Glutamatergic neuron (in vitro differentiated cells): ENCODE results near the gene RTCB. TPM values are rescaled to one million over a fixed set of nuclear protein-coding genes. Genes with fewer than 3 reads are reported as not detected.
A peak's percentile ranks its signal among the peaks of the same experiment; 100 is the strongest.

Experiments
- DNase-seq: peaks from one replicate; pipeline ENCODE4 v3.0.0; 2022
- H3K27ac Mint-ChIP-seq: one replicate; pipeline ENCODE4 v1.8.0; 2020; ENCODE audit warnings: mild to moderate bottlenecking, mixed read lengths, inconsistent platforms; ENCODE audit not compliant: unreplicated experiment
- H3K27me3 Mint-ChIP-seq: one replicate; pipeline ENCODE4 v1.8.0; 2020; ENCODE audit warnings: mild to moderate bottlenecking, moderate library complexity, mixed read lengths, inconsistent platforms; ENCODE audit not compliant: unreplicated experiment
- H3K36me3 Mint-ChIP-seq: one replicate; pipeline ENCODE4 v1.8.0; 2020; ENCODE audit warnings: mild to moderate bottlenecking, mixed read lengths, inconsistent platforms; ENCODE audit not compliant: unreplicated experiment
- H3K4me1 Mint-ChIP-seq: one replicate; pipeline ENCODE4 v1.8.0; 2020; ENCODE audit warnings: mild to moderate bottlenecking, low read depth, mixed read lengths, inconsistent platforms; ENCODE audit not compliant: unreplicated experiment
- H3K4me3 Mint-ChIP-seq: one replicate; pipeline ENCODE4 v1.8.0; 2020; ENCODE audit warnings: mild to moderate bottlenecking, mixed read lengths, inconsistent platforms; ENCODE audit not compliant: unreplicated experiment
- H3K9me3 Mint-ChIP-seq: one replicate; pipeline ENCODE4 v1.8.0; 2020; ENCODE audit warnings: mild to moderate bottlenecking, moderate library complexity, mixed read lengths, inconsistent platforms; ENCODE audit not compliant: unreplicated experiment
- total RNA-seq: library from RNA; stranded (reverse); fragmentation: NEBNext Ultra II Directional; extraction: Animal tissue kit (Norgen Biotek cat#: 25700); gene quantifications from one replicate; pipeline ENCODE4 v1.2.1, GENCODE V29; 2021; ENCODE audit not compliant: unreplicated experiment
- TF ChIP-seq, protein P1 (sequence below): fragments of 200-600 bp; sonication (generic); IDR thresholded peaks from one replicate; pipeline ENCODE4 v1.5.0; 2021; ENCODE audit not compliant: partially characterized antibody, unreplicated experiment

Gene RTCB
- total RNA-seq, 1 donor from 2014 or later: 87.6 TPM

DNA sequence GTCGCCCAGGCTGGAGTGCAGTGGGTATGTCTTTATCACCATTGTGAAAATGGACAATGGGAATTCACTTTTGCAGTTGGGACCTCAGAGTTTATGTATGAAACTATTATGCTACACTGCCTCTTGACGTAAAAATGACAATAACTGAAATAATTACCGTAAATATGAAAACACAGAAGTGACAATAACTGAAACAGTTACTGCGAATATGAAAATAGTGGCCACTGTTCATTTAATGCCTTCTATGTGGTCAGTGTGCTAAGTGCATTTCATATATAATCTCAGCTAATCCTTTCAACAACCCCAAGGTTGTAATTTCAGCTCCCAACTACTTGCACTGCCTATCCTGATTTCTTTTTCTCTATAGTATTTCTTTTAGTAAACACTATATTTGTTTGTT is 5.9 kb upstream of the RTCB start:
- no peak overlapping the region for H3K27ac Mint-ChIP-seq
- H3K36me3 Mint-ChIP-seq: no peaks in the 10 kb centered on the region
- TF ChIP-seq, protein P1, sequence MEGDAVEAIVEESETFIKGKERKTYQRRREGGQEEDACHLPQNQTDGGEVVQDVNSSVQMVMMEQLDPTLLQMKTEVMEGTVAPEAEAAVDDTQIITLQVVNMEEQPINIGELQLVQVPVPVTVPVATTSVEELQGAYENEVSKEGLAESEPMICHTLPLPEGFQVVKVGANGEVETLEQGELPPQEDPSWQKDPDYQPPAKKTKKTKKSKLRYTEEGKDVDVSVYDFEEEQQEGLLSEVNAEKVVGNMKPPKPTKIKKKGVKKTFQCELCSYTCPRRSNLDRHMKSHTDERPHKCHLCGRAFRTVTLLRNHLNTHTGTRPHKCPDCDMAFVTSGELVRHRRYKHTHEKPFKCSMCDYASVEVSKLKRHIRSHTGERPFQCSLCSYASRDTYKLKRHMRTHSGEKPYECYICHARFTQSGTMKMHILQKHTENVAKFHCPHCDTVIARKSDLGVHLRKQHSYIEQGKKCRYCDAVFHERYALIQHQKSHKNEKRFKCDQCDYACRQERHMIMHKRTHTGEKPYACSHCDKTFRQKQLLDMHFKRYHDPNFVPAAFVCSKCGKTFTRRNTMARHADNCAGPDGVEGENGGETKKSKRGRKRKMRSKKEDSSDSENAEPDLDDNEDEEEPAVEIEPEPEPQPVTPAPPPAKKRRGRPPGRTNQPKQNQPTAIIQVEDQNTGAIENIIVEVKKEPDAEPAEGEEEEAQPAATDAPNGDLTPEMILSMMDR: no peak
- H3K4me1 Mint-ChIP-seq: no peaks in the 10 kb centered on the region
- no peak overlapping the region for H3K4me3 Mint-ChIP-seq
- no peaks in the 10 kb centered on the region for H3K9me3 Mint-ChIP-seq
- peaks cover 9% of the 10 kb centered on the region for H3K27me3 Mint-ChIP-seq
- no peak for DNase-seq

DNA sequence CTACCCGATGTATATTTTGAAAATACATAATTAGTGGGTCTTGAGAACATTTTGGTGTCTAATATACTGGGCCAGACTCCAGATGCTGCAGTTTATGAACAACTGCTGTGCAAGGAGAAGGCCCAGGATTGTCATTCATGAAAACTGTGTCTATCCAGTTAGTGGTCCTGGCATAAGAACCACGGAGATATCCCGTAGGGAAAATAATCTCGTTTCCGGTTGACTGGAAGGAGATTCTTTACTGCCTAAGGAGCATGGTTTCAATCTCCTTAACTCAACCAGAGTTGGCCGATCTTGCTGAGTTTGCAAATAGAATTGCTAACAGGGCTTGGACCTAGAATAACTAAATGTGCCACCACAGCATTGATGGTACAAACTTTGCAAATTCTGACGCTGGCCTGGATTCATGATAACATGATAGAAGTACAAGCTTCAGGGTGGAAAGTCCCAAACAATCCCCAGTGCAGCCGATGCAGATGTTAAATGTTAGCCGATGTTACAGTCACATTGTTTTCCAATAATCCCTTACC is 4.6 kb upstream of the RTCB start:
- Mint-ChIP-seq H3K4me1 (no peaks in the 10 kb centered on the region), H3K27ac (no peak overlapping the region), H3K4me3 (no peak overlapping the region), H3K9me3 (peaks cover 2% of the 10 kb centered on the region), H3K27me3 (peaks cover 6% of the 10 kb centered on the region), H3K36me3 (no peaks in the 10 kb centered on the region)
- no peak for DNase-seq
- TF ChIP-seq, protein P1: no peak

DNA sequence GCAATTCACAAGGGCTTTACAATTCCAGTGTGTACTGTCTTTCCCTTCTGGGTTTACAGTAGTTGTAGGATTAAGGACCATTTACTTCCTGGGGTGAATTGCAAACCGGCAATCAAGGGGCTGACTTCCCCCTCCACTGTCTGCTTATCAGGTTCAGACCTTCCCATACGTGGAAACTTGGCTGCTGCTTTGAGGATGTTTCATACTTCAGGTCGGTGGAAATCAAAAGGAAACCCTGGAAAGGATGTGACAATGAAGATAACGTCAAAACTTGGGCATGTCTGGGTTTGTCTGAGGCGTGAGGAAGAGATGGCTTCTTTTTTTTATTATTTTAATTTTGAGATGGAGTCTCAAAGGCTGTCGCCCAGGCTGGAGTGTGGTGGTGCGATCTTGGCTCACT is 2.1 kb upstream of the RTCB start:
- Mint-ChIP-seq H3K27ac (no peak overlapping the region), H3K27me3 (no peaks in the 10 kb centered on the region), H3K36me3 (no peaks in the 10 kb centered on the region)

DNA sequence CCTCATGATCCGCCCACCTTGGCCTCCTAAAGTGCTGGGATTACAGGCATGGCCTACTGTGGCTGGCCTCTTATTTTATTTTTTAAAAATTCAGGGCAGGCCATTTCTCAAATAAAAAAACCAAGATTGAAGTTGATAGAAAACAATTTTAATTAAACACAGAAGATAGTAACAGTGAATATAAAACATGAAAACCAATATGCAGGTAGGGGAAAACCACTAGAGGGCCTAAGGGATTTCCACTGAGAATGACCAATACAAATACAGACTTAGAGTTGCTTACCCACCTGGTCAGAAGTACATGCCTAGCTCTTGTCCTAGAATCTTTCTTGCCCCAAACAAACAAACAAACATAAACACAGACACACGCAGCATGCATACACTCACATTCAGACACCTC is 1.7 kb upstream of the RTCB start:
- TF ChIP-seq, protein P1: peak; percentile 21
- H3K27me3 Mint-ChIP-seq: no peaks in the 10 kb centered on the region
- no peak for DNase-seq
- peaks cover 12% of the 10 kb centered on the region for H3K4me1 Mint-ChIP-seq
- peaks cover 2% of the 10 kb centered on the region for H3K9me3 Mint-ChIP-seq
- no peak overlapping the region for H3K27ac Mint-ChIP-seq
- H3K36me3 Mint-ChIP-seq: no peaks in the 10 kb centered on the region
- no peak overlapping the region for H3K4me3 Mint-ChIP-seq

More for the DNA sequence above, 2.1 kb upstream of the RTCB start:
- TF ChIP-seq, protein P1: no peak
- Mint-ChIP-seq H3K4me3 (no peak overlapping the region), H3K9me3 (peaks cover 2% of the 10 kb centered on the region), H3K4me1 (peaks cover 12% of the 10 kb centered on the region)
- DNase-seq: no peak

DNA sequence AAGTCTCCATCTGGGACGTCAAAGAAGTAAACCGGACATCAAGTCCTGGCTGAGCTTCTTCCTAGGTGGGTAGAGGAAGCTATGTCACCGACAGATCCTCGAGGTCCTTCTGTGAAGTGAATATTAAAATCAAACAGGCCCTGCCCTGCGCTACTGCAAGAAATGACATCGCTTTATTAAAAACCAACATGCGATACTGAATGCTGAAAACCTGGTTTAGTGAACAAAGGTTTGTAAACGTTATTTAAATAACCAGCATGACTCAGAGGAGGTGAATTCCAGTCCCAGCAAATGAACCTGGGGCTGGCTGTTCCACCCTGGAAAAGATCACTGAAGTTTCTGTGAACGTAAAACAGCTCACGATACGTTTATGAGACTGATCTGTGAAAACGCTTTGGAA is 645 bp downstream of the RTCB start:
- no peak for DNase-seq
- Mint-ChIP-seq H3K4me3 (peak overlapping the region; percentile 97), H3K36me3 (no peaks in the 10 kb centered on the region), H3K9me3 (peaks cover 2% of the 10 kb centered on the region), H3K4me1 (peaks cover 12% of the 10 kb centered on the region), H3K27me3 (no peaks in the 10 kb centered on the region), H3K27ac (peak overlapping the region; percentile 56)
- TF ChIP-seq, protein P1: no peak
